H1 (cell line): ENCODE data around the gene OR4E1. TPM values are rescaled to one million over a fixed set of nuclear protein-coding genes. Genes with fewer than 3 reads are reported as not detected.

Source experiments
- CTCF ChIA-PET: fragments of 300-600 bp; sonication (Branson Sonifier 250); formaldehyde crosslinking; loops from one replicate; lab custom pipeline; 2021; ENCODE audit not compliant: partially characterized antibody; lab: Charles Lee
- POLR2A ChIA-PET: fragments of 300-600 bp; sonication (Branson Sonifier 250); formaldehyde crosslinking; loops from one replicate; lab custom pipeline; 2021; ENCODE audit warnings: inconsistent platforms; ENCODE audit not compliant: partially characterized antibody; lab: Charles Lee
- DNase-seq, 2 experiments: peaks; one replicate each; pipeline versions ENCODE4 v3.0.0 to v3.0.0-alpha.2; 2010 to 2022; ENCODE audit warnings: low spot score in 2 of 2, low read depth in 1 of 2, mixed read lengths in 1 of 2
- FAIRE-seq: peaks from 2 replicates; lab custom pipeline; 2011; peaks lifted over from hg19 to GRCh38; lab: Jason Lieb, UNC
- H2AFZ ChIP-seq: 2 replicates; pipeline ENCODE4 v1.8.1; 2012; ENCODE audit warnings: low read length, inconsistent platforms
- H2AK5ac ChIP-seq: 2 replicates; pipeline ENCODE4 v1.6.1; 2013; ENCODE audit warnings: low read depth, low read length
- H2BK120ac ChIP-seq: replicated peaks from 2 replicates; pipeline ENCODE3; 2013; ENCODE audit warnings: low read depth, low read length, inconsistent platforms
- H2BK12ac ChIP-seq: 2 replicates; pipeline ENCODE4 v1.6.1; 2013; ENCODE audit warnings: low read depth, low read length
- H2BK15ac ChIP-seq: 2 replicates; pipeline ENCODE4 v1.6.1; 2013; ENCODE audit warnings: low read length
- H2BK20ac ChIP-seq: 2 replicates; pipeline ENCODE4 v1.6.1; 2013; ENCODE audit warnings: low read length
- H2BK5ac ChIP-seq: 2 replicates; pipeline ENCODE4 v1.6.1; 2013; ENCODE audit warnings: low read depth, low read length
- H3K14ac ChIP-seq: 2 replicates; pipeline ENCODE4 v1.6.1; 2013; ENCODE audit warnings: inconsistent platforms; ENCODE audit not compliant: insufficient read length
- H3K18ac ChIP-seq: 2 replicates; pipeline ENCODE4 v1.6.1; 2013; ENCODE audit warnings: low read length; ENCODE audit errors: extremely low read depth
- H3K23ac ChIP-seq: 2 replicates; pipeline ENCODE4 v1.6.1; 2013; ENCODE audit warnings: inconsistent platforms; ENCODE audit not compliant: insufficient read length
- H3K23me2 ChIP-seq: 2 replicates; pipeline ENCODE4 v1.6.1; 2013; ENCODE audit warnings: low read depth, low read length
- H3K27ac ChIP-seq: 2 replicates; pipeline ENCODE4 v1.6.1; 2011; ENCODE audit warnings: low read depth, low read length, inconsistent platforms
- H3K27me3 ChIP-seq, 4 experiments: replicated peaks in 1 of 4; 1 replicate in 1 of 4; 2 replicates in 3 of 4; pipeline versions ENCODE4 v1.6.1 to v1.8.1; 2011 to 2013; ENCODE audit warnings: low read length in 3 of 4, mild to moderate bottlenecking in 3 of 4, inconsistent platforms in 2 of 4, mixed read lengths in 2 of 4, moderate library complexity in 1 of 4; ENCODE audit not compliant: control insufficient read depth in 3 of 4, insufficient read depth in 3 of 4; ENCODE audit errors: extremely low read depth in 1 of 4
- H3K36me3 ChIP-seq, 4 experiments: 2 replicates each; pipeline versions ENCODE4 v1.6.1 to v1.8.1; 2011 to 2013; ENCODE audit warnings: mild to moderate bottlenecking in 4 of 4, low read length in 3 of 4, moderate library complexity in 2 of 4, control low read depth in 1 of 4, inconsistent platforms in 1 of 4; ENCODE audit not compliant: insufficient read depth in 4 of 4, control insufficient read depth in 2 of 4
- H3K4ac ChIP-seq: replicated peaks from 2 replicates; pipeline ENCODE3; 2013; ENCODE audit warnings: low read length, low read depth, mixed read lengths, inconsistent platforms; ENCODE audit not compliant: insufficient read length
- H3K4me1 ChIP-seq, 4 experiments: replicated peaks in 1 of 4; 1 replicate in 1 of 4; 2 replicates in 3 of 4; pipeline versions ENCODE4 v1.6.1 to v1.8.1; 2011 to 2013; ENCODE audit warnings: low read length in 3 of 4, inconsistent platforms in 2 of 4, mixed read lengths in 1 of 4; ENCODE audit not compliant: insufficient read depth in 4 of 4, control insufficient read depth in 3 of 4
- H3K4me2 ChIP-seq, 2 experiments: 2 replicates each; pipeline versions ENCODE4 v1.6.1 to v1.8.1; 2011 to 2013; ENCODE audit warnings: low read depth in 2 of 2, low read length in 2 of 2, control low read depth in 1 of 2, inconsistent platforms in 1 of 2, mild to moderate bottlenecking in 1 of 2; ENCODE audit not compliant: insufficient read depth in 1 of 2
- H3K4me3 ChIP-seq, 4 experiments: fragments of 200-600, 300-600 bp in 1 of 4; sonication (generic), shearing (Covaris generic), sonication (Bioruptor Twin) in 1 of 4; 2 replicates each; pipeline versions ENCODE4 v1.5.1 to v1.8.1; 2011 to 2016; ENCODE audit warnings: low read length in 4 of 4, low read depth in 3 of 4, control low read depth in 2 of 4, inconsistent platforms in 2 of 4, mild to moderate bottlenecking in 2 of 4, mixed read lengths in 1 of 4, moderate library complexity in 1 of 4; ENCODE audit not compliant: insufficient read depth in 2 of 4; ENCODE audit errors: extremely low read depth in 1 of 4
- H3K56ac ChIP-seq: replicated peaks from 2 replicates; pipeline ENCODE3; 2013; ENCODE audit warnings: low read depth, mild to moderate bottlenecking, mixed read lengths, low read length, inconsistent platforms; ENCODE audit not compliant: insufficient read length
- H3K79me1 ChIP-seq: 2 replicates; pipeline ENCODE4 v1.6.1; 2013; ENCODE audit warnings: low read depth, low read length, control low read depth
- H3K79me2 ChIP-seq, 2 experiments: 2 replicates each; pipeline versions ENCODE4 v1.6.1 to v1.8.1; 2012 to 2013; ENCODE audit warnings: low read length in 2 of 2, mild to moderate bottlenecking in 2 of 2, inconsistent platforms in 1 of 2; ENCODE audit not compliant: insufficient read depth in 2 of 2, control insufficient read depth in 1 of 2
- H3K9ac ChIP-seq, 4 experiments: replicated peaks in 1 of 4; 1 replicate in 1 of 4; 2 replicates in 3 of 4; pipeline versions ENCODE4 v1.6.1 to v1.8.1; 2011 to 2013; ENCODE audit warnings: low read depth in 3 of 4, low read length in 3 of 4, control low read depth in 2 of 4, mild to moderate bottlenecking in 2 of 4, moderate library complexity in 2 of 4, inconsistent platforms in 1 of 4; ENCODE audit errors: extremely low read depth in 1 of 4
- H3K9me3 ChIP-seq, 2 experiments: 2 replicates each; pipeline versions ENCODE4 v1.6.1 to v1.8.1; 2012 to 2013; ENCODE audit warnings: mild to moderate bottlenecking in 2 of 2, moderate library complexity in 2 of 2, control low read depth in 1 of 2, inconsistent platforms in 1 of 2, low read depth in 1 of 2, low read length in 1 of 2, mixed read lengths in 1 of 2; ENCODE audit not compliant: insufficient read depth in 2 of 2
- H4K20me1 ChIP-seq, 2 experiments: replicated peaks in 1 of 2; 2 replicates each; pipeline versions ENCODE3 to v1.8.1; 2011 to 2013; ENCODE audit warnings: inconsistent platforms in 2 of 2, low read length in 2 of 2, mild to moderate bottlenecking in 1 of 2; ENCODE audit not compliant: insufficient read depth in 2 of 2, control insufficient read depth in 1 of 2
- H4K5ac ChIP-seq: 2 replicates; pipeline ENCODE4 v1.6.1; 2013; ENCODE audit warnings: low read length, low read depth, mixed read lengths, inconsistent platforms; ENCODE audit not compliant: insufficient read length
- H4K8ac ChIP-seq: 2 replicates; pipeline ENCODE4 v1.8.0; 2013; ENCODE audit warnings: mild to moderate bottlenecking, moderate library complexity, low read length, inconsistent platforms; ENCODE audit not compliant: insufficient read depth; ENCODE audit errors: extremely low read depth
- H4K91ac ChIP-seq: replicated peaks from 2 replicates; pipeline ENCODE3; 2013; ENCODE audit warnings: low read length, mixed read lengths, inconsistent platforms; ENCODE audit not compliant: insufficient read length
- JUN ChIP-seq: IDR thresholded peaks from 2 replicates; pipeline ENCODE4 v1.6.1; 2011; ENCODE audit warnings: low read depth, mild to moderate bottlenecking, improper control_type of control experiment, low read length
- SIX5 ChIP-seq: IDR thresholded peaks from 2 replicates; pipeline ENCODE4 v1.6.1; 2011; ENCODE audit warnings: mild to moderate bottlenecking, low read depth, low read length
- SP2 ChIP-seq: IDR thresholded peaks from 2 replicates; pipeline ENCODE4 v1.6.1; 2012; ENCODE audit warnings: mild to moderate bottlenecking, low read length, inconsistent platforms
- WGBS, 2 experiments: shearing (Covaris generic) in 1 of 2; methylation state at CpG; one replicate each; pipeline versions ENCODE4 v1.1.6 to v1.1.7; 2013 to 2015; ENCODE audit warnings: low lambda C conversion rate in 2 of 2, mixed read lengths in 2 of 2, inconsistent platforms in 1 of 2, low coverage in 1 of 2, missing lambda C conversion rate in 1 of 2; ENCODE audit not compliant: insufficient replicate concordance in 2 of 2, insufficient coverage in 1 of 2, insufficient read length in 1 of 2; ENCODE audit errors: extremely low coverage in 1 of 2, missing lambda C conversion rate in 1 of 2; 5-methylcytosine and 5-hydroxymethylcytosine counted together
- polyA plus RNA-seq, 7 experiments: library from polyadenylated mRNA; depleted of rRNA in 3 of 7; stranded (reverse) in 5 of 7; unstranded in 2 of 7; fragments of >200 nt in 5 of 7; fragments of 200-250 nt in 2 of 7; gene quantifications; 1 replicate in 5 of 7; 2 replicates in 1 of 7; 4 replicates in 1 of 7; pipeline versions ENCODE4 v1.2.1 to v1.2.3, GENCODE V29; 2011 to 2013; ENCODE audit warnings: missing spikeins in 2 of 7, mixed read lengths in 2 of 7
- total RNA-seq: library from RNA; stranded (reverse); fragmentation: NEBNext Ultra II Directional; extraction: Animal tissue kit (Norgen Biotek cat#: 25700); gene quantifications from 2 replicates; pipeline ENCODE4 v1.2.1, GENCODE V29; 2021
- TF ChIP-seq, protein P1 (sequence below): IDR thresholded peaks from 2 replicates; pipeline ENCODE4 v1.6.1; 2012; ENCODE audit warnings: inconsistent platforms

OR4E1 gene
- total and polyA plus RNA-seq, 2 of the 8 experiments (the other 6 are each of a cell fraction or from before 2014, with no cell fraction given): not detected

DNA sequence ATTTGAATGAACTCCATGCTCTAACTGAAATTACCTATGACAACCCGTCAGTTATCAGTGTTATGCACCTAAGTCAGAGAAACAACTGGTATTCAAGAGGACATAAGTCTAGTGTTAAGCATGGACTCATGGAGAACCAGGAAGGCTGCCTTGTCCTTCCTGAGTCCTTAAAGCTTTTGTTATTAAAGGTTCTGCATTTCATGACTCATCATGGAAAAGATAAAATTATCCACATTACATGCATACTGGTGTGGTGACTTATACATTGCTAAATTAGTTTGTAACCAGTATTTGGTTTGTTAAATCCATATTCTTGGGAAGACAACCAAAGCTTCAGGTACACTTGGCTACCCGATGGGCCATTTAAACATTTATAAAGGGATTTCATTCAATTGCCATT, 6.5 kb upstream of the OR4E1 start:
- H2BK15ac ChIP-seq: no peak overlapping the region
- no peak overlapping the region for H4K91ac ChIP-seq
- 78% methylated on average over 2 of the region's 2 CpGs; no CpG with 5 or more reads in 1 of the 2 experiments for WGBS, 2 experiments
- no peaks in the 10 kb centered on the region for H3K27me3 ChIP-seq
- no peak overlapping the region for H3K4me2 ChIP-seq
- H2BK20ac ChIP-seq: no peak overlapping the region
- no peak overlapping the region for H3K4ac ChIP-seq
- no peak overlapping the region for H4K8ac ChIP-seq
- no peak overlapping the region for H3K18ac ChIP-seq
- no peaks in the 10 kb centered on the region for H3K36me3 ChIP-seq
- no peaks in the 10 kb centered on the region for H3K4me1 ChIP-seq
- no peaks in the 10 kb centered on the region for H3K9me3 ChIP-seq
- no peak overlapping the region for H2BK12ac ChIP-seq
- no peak overlapping the region for H2AK5ac ChIP-seq
- no peak overlapping the region for H2AFZ ChIP-seq
- no peak for FAIRE-seq
- no peak overlapping the region for H3K4me3 ChIP-seq
- no peaks in the 10 kb centered on the region for H4K20me1 ChIP-seq
- H4K5ac ChIP-seq: no peak overlapping the region
- no peaks in the 10 kb centered on the region for H3K79me2 ChIP-seq
- DNase-seq: no peak
- ChIA-PET CTCF (interaction anchor here (1.3 kb wide), 1 partner anchor 9 kb away, joined by 4 read pairs; no protein-coding TSS in a partner anchor), POLR2A (no interaction called here)
- no peak overlapping the region for H2BK120ac ChIP-seq
- no peak for TF ChIP-seq SP2
- no peak for TF ChIP-seq SIX5
- TF ChIP-seq, protein P1, sequence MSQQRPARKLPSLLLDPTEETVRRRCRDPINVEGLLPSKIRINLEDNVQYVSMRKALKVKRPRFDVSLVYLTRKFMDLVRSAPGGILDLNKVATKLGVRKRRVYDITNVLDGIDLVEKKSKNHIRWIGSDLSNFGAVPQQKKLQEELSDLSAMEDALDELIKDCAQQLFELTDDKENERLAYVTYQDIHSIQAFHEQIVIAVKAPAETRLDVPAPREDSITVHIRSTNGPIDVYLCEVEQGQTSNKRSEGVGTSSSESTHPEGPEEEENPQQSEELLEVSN: no peak
- no peak for TF ChIP-seq JUN
- H3K56ac ChIP-seq: no peak overlapping the region
- no peak overlapping the region for H3K14ac ChIP-seq
- no peak overlapping the region for H3K9ac ChIP-seq
- H3K27ac ChIP-seq: no peak overlapping the region
- no peak overlapping the region for H3K23ac ChIP-seq
- H3K23me2 ChIP-seq: no peaks in the 10 kb centered on the region
- no peak overlapping the region for H2BK5ac ChIP-seq
- H3K79me1 ChIP-seq: no peaks in the 10 kb centered on the region
